ENCODE results near the gene CTSL.

CTSL gene

GRCh38 chr9:87725900-87726709, at the start of gene CTSL:
Gene CTSL, plus strand, starts transcription at chr9:87726119. Its CDS starts 1,485 bp downstream, at chr9:87727604.
- DNase-seq = peak; percentile 67

- no peak for DNase-seq
Observed at GRCh38 chr9:87676976-87677775, 48.7 kb upstream of the CTSL start.

DNA sequence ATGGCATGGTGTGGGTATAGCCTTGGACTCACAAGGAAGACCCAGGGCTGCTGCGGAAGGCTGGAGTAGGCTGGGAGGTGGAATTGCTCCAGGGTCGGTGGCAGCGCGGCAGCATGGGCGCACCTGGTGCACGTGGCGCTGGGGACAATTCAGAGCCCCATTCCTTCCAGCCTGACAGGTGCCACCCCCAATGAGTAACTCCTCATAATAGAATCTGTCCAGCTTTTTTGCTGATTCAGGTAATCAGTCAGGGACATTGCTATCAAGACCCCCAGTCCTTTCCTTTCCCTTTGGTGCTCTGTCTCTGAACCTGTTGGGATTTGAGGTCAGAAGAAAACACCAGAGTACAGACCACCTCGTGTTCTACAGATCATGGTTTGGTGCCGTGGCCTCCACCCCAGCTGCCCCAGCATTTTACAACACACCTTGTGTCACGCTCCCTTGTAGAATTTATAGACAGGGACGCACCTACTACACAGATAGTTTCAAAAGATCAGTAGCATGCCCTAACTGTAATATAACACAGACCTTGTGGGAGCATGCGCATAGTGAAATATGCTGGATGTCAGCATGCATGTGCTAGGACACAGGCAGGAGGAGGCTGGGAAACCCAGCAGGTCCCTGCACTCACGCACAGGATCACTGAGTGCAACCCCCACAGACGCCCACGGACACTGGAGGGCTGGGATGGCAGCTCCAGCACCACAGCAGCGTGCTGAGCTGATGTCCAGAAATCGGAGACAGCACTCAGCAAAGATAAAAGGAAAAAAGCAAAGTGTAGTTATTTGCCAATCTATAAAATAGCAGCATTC, 47.9 kb upstream of the CTSL start:
- DNase-seq = no peak

DNA sequence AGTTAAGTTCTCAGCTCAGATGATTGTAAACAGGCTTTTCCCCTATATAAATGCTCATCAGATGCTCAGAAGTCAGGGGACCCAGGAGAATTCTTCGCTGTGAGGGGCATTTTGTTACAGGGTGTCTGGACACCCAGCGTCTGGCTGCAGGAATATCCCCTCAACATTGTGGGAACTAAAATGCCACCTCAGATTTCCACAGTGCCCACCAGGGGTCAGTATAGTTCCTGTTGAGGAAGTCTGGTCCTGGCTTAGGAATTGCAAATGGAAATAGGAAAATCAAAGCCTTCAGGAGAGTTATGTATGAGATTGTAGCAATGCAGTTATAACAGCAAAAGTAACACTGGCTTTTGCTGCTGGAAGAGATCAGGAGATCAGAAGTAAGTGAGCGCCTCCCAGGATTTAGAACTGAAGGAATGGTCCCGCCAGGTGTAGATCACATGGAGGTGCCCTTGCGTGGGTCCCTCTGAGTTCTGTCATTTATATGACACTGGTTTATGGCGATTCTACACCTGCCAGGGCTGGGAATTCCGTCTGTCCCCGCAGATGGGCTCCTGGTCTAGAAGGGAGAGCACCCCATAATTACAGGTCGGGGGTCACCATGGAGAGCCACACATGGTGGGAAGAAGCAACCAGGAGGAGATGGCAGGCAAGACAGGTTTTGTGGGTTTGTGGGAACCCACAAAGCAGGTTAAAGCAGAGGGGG, 47.1 kb upstream of the CTSL start:
- peak; percentile 56 for DNase-seq

DNA sequence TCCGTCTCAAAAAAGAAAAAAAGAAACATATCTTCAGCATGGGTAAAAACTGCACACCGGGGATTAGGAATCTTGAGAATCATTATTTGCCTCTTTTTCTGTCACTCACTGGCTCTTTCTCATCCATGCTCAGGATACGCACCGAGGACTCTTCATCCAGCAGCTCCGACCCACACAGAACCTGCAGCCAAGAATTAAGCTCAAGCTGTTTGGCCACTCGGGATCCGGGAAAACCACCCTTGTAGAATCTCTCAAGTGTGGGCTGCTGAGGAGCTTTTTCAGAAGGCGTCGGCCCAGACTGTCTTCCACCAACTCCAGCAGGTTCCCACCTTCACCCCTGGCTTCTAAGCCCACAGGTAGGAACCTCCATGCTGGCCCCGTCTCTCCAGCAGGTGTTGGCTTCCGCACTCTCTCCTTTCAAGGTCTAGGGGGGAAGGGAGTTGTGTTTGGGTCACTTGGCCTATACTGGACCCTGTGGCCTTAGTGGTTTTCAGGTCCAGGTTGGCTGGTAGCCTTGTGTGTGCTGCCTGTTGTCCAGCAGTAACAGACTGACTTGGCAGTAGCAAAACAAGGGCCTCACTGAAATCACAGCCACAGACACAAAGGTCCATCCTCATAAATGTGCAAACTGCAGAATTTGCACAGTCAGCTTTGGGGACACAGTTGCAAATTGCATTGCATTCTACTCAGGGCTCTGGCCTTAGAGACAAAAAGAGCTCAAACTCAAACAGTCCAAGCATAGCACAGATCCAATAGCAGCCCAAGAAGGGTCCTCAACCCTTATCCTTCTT, 44.5 kb upstream of the CTSL start:
- DNase-seq = no peak

GRCh38 chr9:87682085-87682484, 43.8 kb upstream of the CTSL start:
- DNase-seq = no peak

DNA sequence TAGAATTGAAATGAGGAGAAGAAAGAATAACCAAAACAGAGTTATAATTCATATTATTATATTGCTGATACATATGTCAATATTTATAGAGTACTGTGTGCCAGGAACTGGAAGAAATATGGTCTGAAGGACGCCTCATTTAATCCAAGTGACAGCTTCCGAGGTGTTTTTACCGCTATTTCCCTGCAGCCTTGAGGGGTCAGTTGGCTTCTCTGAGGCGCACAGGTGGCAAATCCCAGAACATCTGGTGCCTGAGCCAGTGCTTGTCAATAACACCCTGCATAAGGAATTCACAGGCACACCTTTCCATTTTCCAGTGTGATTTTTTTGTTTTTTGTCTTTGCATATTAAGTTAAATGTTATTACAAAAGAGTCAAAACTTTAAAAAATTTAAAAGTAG, 43.3 kb upstream of the CTSL start:
- DNase-seq = no peak

DNA sequence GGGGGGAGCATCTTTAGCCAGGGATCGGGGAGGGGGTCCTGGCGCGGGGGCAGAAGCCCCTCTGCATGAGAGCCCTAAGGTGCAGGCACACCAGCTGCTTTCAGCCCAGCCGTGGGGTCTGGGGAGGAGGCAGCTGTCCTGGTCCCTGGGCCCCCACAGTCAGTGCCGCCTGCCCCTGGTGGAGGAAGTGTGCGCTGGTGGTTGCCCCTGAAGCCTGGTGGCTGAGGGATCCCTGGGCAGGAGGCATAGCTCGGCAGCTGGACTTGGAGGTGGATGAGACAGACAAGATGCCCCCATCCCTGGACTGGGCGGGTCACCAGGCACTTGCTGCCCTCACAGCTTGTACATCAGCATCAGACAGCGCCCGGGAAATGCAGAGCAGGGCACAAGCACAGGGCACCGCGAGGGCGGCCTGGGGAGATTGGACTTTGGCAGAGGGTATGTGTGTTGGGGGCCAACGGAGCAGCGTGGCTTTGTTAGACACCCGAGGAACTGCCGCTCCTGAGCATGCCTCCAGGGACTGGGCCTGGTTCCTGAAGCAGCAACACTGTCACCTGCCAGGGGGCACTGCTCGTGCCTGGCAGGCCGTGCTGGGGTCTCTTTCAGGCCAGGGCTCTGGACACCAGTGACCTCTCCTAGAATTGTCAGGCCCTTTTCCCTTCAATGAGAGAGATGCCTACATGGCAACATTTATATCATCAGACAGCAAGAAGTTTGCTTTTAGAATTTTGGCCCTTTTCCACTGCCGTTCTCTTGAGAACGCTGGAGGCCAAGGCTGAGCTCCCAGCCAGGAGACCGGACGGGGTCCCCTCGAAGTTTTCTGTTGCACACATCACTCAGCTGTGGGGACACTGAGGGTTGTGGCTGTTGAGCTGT, 41.9 kb upstream of the CTSL start:
- DNase-seq = no peak

GRCh38 chr9:87684627-87685219, 41.2 kb upstream of the CTSL start:
- DNase-seq = no peak

DNA sequence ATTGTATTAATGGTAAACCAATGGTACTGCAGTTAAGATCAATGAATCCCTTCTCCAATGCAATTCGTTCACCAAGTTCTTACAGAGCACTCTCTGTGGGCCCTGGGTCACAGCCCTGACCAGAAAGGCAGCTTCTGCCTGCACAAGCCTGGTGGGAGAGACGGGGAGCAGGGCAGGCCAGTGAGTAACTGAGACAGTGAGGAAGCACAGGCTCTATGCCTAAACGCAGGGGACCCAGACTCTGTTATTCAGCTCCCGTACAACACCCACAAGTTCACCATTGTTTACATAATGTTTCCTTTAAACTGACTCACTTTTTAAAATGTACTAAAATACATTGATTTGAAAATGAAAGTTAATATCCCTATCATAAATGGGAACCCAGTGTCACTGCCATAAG, 40.5 kb upstream of the CTSL start:
- DNase-seq = no peak

GRCh38 chr9:87685871-87686519, 39.9 kb upstream of the CTSL start:
- no peak for DNase-seq

- no peak for DNase-seq
Observed at GRCh38 chr9:87686520-87687090, 39.3 kb upstream of the CTSL start.

- DNase-seq = no peak
Observed at GRCh38 chr9:87687207-87687606, 38.7 kb upstream of the CTSL start.

DNA sequence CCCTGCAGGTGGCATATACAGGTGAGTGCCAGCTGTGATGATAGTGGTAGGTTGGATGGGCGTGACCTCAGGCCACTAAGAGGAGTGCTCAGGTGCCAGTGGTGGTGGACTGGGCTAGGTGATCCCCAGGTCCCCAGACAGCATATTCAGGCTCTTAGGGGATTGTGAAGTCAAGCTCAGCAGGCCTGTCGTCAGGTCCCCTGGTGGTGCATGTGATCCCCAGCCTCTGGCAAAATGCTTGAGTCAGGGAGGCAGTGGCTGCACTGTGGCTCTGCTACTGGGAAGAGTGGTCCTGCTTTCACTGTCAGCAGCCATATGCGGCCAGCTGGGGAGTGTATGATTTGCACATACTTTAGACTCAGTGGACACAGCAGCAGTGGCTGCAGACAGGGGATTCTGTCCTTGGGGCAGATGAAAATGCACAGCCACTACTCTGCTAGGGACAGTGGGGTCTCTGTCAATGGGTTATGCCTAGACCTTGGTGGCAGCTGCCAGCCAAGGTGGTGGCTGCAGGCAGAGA, 31.6 kb upstream of the CTSL start:
- no peak for DNase-seq

- DNase-seq = no peak
Observed at GRCh38 chr9:87695523-87695922, 30.4 kb upstream of the CTSL start.

- DNase-seq = no peak
Observed at GRCh38 chr9:87696641-87697040, 29.3 kb upstream of the CTSL start.

DNA sequence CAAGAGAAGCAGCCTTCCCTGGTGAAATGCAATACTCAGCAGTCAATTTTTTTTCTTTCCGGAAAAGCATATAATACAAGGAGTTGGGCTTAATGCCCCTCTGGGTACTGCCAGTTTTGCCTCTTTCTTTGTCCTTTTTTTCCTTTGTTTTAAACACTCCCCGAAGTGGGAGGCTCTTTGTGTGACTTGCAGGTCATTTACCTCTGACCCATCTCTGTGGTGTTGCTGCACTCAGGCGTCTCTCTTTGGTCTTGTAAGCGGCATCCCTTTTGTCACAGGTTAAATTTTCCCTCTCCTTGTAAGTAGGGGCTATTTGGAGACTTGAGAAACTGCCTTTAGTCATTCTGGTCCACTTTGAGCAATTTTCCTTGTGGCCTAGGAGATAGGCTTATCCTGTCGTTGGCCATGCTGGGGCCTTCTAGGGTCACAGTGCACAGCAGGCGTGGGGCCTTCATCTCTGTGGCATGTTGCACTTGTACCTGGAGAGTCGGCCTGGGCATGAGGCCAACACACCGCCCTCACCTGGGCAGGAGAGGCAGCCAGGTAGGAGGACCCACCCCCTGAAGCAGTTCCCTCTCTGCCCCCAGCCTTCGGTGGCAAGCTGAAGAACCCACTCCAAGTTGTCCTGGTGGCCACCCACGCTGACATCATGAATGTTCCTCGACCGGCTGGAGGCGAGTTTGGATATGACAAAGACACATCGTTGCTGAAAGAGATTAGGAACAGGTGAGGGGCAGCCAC, 27.7 kb upstream of the CTSL start:
- DNase-seq = no peak

GRCh38 chr9:87699835-87700234, 26.1 kb upstream of the CTSL start:
- DNase-seq = no peak

GRCh38 chr9:87701491-87701890, 24.4 kb upstream of the CTSL start:
- DNase-seq = no peak
